Choroid plexus epithelial cell (primary cell): ENCODE results near the gene ZBTB7C.
A peak's percentile ranks its signal among the peaks of the same experiment; 100 is the strongest.

Source experiments
- DNase-seq: peaks from one replicate; pipeline ENCODE4 v3.0.0-alpha.2; 2010; ENCODE audit warnings: low read depth
- H3K4me3 ChIP-seq: 2 replicates; pipeline ENCODE4 v1.5.1; 2011; ENCODE audit warnings: low read depth, mild to moderate bottlenecking, control low read depth, low read length, moderate library complexity
- CTCF ChIP-seq: conservative IDR thresholded peaks from 2 replicates; pipeline ENCODE4 v1.5.1; 2011; ENCODE audit warnings: low read depth, mild to moderate bottlenecking, control low read depth, inconsistent platforms, low read length, moderate library complexity

ZBTB7C gene

GRCh38 chr18:48162956-48163737 is 246.0 kb downstream of the ZBTB7C start:
- H3K4me3 ChIP-seq = no peak overlapping the region
- no peak for TF ChIP-seq CTCF
- DNase-seq = no peak

- no peak for TF ChIP-seq CTCF
- peak; percentile 41 for DNase-seq
- peak overlapping the region; percentile 68 for H3K4me3 ChIP-seq
These were observed 247.1 kb downstream of the ZBTB7C start for GRCh38 chr18:48161911-48162698.

GRCh38 chr18:48161191-48161910 is 247.8 kb downstream of the ZBTB7C start:
- peak; percentile 75 for DNase-seq
- TF ChIP-seq CTCF = no peak
- peak overlapping the region; percentile 68 for H3K4me3 ChIP-seq

GRCh38 chr18:48160622-48161021 is 248.6 kb downstream of the ZBTB7C start:
- no peak for DNase-seq
- peak overlapping the region; percentile 68 for H3K4me3 ChIP-seq

GRCh38 chr18:48159816-48160215 is 249.4 kb downstream of the ZBTB7C start:
- no peak for TF ChIP-seq CTCF
- H3K4me3 ChIP-seq = no peak overlapping the region
- DNase-seq = no peak

More at GRCh38 chr18:48160622-48161021, 248.6 kb downstream of the ZBTB7C start:
- TF ChIP-seq CTCF = no peak

- no peak for TF ChIP-seq CTCF
- no peak overlapping the region for H3K4me3 ChIP-seq
- DNase-seq = no peak
These were observed 250.5 kb downstream of the ZBTB7C start for GRCh38 chr18:48158721-48159120.
